NCI-H2171 treated with DMSO at 0.1 percent for 48 hours (cell line): ENCODE results near the gene KIFC3.
"Not testable (repeated sequence)": the region's sequence is repeated elsewhere in the genome, so short reads cannot be mapped to it uniquely, and the experiment has no call there.

Experiments
- DNase-seq: peaks from one replicate; lab custom pipeline; 2025; lab: John Stamatoyannopoulos, UW

KIFC3 gene

GRCh38 chr16:57824888-57825287, 22.6 kb upstream of the KIFC3 start:
- no peak for DNase-seq

GRCh38 chr16:57823836-57824235, 21.5 kb upstream of the KIFC3 start:
- DNase-seq: no peak

GRCh38 chr16:57822856-57823255, 20.6 kb upstream of the KIFC3 start:
- DNase-seq: no peak

GRCh38 chr16:57822018-57822553, 19.8 kb upstream of the KIFC3 start:
- DNase-seq: no peak

- DNase-seq: no peak
Observed at GRCh38 chr16:57821149-57821971, 19.1 kb upstream of the KIFC3 start.

- peak; percentile 72 for DNase-seq
Observed at GRCh38 chr16:57818377-57819064, 16.2 kb upstream of the KIFC3 start.

GRCh38 chr16:57817680-57818079, 15.4 kb upstream of the KIFC3 start:
- no peak for DNase-seq

GRCh38 chr16:57815987-57816745, 13.9 kb upstream of the KIFC3 start:
- peak; percentile 92 for DNase-seq

- no peak for DNase-seq
Observed at GRCh38 chr16:57814896-57815295, 12.6 kb upstream of the KIFC3 start.

- no peak for DNase-seq
Observed at GRCh38 chr16:57813466-57813865, 11.2 kb upstream of the KIFC3 start.

- DNase-seq: not testable (repeated sequence)
Observed at GRCh38 chr16:57811340-57811739, 9.0 kb upstream of the KIFC3 start.

- no peak for DNase-seq
Observed at GRCh38 chr16:57810197-57811031, 8.1 kb upstream of the KIFC3 start.

- no peak for DNase-seq
Observed at GRCh38 chr16:57809276-57810196, 7.2 kb upstream of the KIFC3 start.

- no peak for DNase-seq
Observed at GRCh38 chr16:57808589-57809228, 6.4 kb upstream of the KIFC3 start.

GRCh38 chr16:57807968-57808528, 5.8 kb upstream of the KIFC3 start:
- peak; percentile 68 for DNase-seq

GRCh38 chr16:57807252-57807967, 5.1 kb upstream of the KIFC3 start:
- no peak for DNase-seq

- no peak for DNase-seq
Observed at GRCh38 chr16:57805176-57805575, 2.9 kb upstream of the KIFC3 start.

- no peak for DNase-seq
Observed at GRCh38 chr16:57804111-57804837, 2.0 kb upstream of the KIFC3 start.
